GM18517 (cell line): Measurements from ENCODE around the gene TIMM23.
A peak's percentile ranks its signal among the peaks of the same experiment; 100 is the strongest.
"Not testable (repeated sequence)": the region's sequence is repeated elsewhere in the genome, so short reads cannot be mapped to it uniquely, and the experiment has no call there.

Source experiments
- ATAC-seq: cut with Tn5 transposase; IDR thresholded peaks from one replicate; pipeline ENCODE4 v1.9.1; 2021; ENCODE audit warnings: mild to moderate bottlenecking, moderate library complexity; ENCODE audit not compliant: unreplicated experiment

The TIMM23 gene

GRCh38 chr10:46020344-46020657 lies 48.0 kb downstream of the TIMM23 start:
- no peak for ATAC-seq

GRCh38 chr10:46022978-46023702 lies 50.9 kb downstream of the TIMM23 start:
- ATAC-seq: peak; percentile 82

DNA sequence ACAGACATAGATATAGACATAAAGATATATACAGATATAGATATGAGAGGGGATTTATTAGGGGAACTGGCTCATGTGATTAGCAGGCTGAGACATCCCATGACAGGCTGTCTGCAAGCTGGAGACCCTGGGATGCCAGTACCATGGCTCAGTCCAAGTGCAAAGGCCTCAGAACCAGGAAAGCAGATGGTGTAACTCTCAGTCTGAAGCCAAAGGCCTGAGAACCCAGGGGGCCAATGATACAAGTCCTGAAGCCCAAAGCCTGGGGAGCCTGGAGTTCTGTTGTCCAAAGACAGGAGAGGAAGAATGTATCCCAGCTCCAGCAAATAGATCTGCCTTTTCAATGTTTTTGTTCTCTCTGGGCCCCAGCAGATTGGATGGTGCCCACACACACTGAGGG lies 52.7 kb downstream of the TIMM23 start:
- no peak for ATAC-seq

DNA sequence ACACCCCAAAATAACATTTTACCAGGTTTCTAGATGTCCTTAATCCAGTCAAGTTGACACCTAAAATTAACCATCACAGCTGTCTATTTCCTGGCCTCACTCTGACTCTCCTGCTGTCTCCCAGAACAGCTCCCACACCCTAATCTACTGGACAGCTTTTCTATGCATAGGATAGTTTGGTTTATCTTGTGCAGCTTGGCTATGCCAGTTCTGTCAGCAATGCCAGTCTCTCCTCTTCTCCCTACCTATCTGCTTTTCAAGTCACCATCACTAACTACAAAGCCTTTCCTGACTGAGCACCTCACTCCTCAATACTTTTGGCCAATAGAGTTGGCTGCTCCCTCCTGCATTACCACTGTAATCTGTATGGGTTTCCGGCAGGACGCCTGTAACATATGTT lies 53.1 kb downstream of the TIMM23 start:
- no peak for ATAC-seq

GRCh38 chr10:46026106-46026505 lies 53.8 kb downstream of the TIMM23 start:
- no peak for ATAC-seq

DNA sequence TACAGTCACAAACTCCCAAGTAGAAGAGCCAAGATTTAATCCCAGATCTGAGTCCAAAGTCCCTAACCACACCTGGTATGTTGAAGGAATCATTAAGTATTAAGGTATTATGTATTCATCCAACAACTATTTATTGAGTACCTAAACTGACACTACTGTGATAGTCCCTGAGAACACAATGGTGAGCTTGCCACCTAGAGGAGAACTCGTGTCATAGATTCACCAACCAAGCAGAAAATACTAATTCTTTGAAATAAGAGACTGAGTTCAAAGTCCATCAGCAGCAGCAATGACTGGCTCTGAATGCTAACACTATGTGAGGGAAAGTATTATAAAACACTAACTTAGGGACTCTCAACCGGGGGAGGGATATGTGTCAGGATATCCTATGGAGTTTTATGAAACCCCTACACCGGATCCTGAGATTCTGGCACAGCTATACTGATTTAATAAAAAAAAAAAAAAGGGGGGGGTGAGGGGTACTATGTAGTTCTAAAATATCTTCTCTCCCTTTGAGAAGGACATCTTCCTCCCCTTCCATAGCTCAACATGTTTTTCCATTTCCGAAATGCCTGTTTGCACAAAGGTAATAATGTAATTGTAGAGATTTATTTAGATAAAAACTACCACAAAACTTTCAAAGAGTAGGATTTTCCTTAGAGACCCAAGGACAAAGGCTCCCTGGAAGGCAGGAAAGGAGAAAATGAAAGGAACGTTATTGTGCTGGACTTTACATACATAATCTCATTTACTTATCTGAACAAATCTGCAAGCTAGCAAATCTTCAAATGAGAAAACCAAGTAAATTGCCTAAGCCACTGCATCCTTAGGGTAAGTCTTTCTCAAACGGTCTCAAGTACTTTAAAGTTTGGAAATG lies 56.5 kb downstream of the TIMM23 start:
- peak; percentile 60 for ATAC-seq

DNA sequence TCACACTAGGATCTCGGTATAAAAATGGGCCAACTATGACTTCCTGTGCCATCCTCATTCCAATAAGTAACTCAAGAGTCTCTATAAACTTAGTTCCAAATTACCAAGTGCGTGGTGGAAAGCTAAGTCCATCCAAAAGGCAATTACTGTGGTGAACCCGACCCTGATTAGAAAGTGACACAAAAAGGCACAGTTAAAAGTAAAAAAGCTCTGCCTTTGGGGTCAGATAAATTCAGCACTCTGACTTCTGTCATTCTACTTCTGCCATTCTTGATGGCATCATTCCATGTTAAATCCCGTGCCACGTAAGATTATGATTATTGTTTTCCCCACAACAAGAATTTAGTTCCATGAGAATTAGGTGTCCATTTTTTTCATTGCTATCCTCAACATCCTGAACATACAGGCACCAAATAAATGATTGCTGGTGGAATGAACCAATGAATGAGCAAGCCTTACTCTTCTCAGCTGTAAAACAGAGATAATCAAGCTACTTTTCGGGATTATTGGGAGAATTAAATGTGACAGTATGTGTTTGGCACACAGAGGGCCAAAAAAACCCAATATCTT lies 57.3 kb downstream of the TIMM23 start:
- ATAC-seq: no peak

DNA sequence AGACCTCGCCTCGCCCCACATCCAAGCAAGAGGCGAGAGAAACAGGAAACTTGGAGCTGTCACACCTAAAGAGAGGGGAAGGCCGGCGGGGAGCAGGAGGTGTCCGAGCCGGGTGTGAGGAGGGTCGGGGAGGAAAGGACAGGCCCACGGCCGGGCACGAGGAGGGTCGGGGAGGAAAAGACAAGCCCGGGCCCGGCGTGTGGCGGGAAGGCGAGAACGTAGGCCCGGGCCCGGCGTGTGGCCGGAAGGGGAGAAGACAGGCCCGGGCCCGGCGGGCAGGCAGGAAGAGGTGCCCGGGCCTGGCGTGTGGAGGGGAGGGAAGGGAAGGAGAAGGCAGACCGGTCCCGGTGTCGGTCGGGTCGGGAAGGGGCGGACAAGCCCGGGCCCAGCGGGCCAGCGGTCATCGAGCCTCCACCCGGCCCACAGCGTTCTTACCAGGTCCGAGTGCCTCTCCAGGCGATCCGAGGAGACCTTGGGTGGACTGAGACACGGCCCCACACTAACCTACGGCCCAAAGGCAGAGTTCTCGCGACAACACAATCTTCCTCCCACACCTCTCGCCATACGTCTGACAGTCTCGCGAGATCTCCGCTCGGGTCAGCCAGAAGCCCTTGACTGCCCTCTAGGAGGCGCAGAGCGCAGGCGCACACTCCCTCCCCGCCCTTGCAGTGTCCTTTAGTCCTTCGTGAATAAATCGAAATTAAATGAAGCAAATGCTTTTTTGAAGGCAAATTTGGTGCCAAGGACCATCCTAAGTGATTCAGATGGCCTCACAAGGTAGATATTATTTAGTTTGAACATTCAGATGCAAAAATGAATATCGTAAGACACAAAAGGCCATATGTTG lies 58.0 kb downstream of the TIMM23 start, which contains the start of gene NCOA4:
TSS of gene NCOA4 (minus strand) at position 533 of the 847 bp plus-strand sequence. CDS start 13,943 bp downstream, outside the sequence.
- peak; percentile 95 for ATAC-seq

DNA sequence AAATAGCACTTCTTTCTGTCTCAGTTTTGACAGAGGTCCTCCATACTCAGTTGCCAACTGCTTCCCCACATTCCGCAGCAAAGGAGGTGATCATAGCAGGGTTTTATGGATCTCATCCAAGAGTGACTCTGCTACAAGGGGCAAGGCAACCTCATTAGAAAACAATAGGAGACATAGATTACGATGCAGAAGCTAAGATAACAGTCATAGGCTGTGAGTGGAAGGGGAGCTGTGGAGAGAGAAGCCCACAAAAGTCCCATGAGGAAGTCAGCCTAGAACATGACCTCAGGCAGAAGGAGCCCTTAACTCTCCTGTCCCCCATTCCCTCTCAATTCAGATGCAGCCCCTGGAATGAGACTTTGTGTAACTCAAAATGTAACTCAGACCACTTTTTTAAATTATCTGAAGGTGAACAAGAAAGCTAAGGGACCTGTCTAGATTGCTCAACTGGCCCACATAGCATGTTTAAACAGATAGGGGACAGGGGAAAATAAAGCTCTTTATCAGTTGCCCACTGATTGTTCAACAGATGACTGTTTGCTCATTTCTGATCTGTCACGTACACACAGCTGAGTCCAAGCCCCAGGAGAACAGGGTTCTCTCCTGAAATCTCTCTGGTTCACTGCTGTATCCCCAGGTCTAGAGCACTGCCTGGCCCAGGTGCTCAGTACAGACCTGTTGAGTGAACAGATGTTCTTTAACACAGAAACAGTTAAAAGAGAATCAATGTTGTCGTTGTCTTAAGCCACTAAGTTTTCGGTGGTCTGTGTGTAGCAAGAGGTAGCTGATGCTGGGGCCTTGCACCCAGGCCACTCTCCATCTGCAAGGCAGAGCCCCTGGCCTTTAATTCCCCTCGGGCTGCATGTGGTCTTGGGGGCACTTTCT lies 59.6 kb downstream of the TIMM23 start:
- no peak for ATAC-seq

DNA sequence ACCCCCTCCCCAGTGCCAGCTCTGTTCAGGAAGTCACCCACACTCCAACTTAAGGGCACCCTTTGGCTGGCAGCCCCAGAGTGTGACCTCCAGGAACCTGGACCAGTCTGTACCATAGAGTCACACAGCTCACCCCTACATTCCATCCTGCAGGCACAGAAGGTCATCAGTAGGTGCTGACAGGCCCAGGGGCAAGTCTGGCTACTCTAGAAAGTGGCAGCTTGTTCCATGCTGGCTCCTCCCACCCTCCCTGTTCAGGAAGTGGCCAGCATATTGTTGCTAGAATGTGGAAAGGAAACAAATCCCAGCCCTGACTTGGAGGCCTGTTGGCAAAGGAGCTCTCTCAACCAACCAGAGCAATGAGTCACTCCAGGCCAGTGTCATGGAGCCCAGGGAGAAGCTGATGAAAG lies 61.3 kb downstream of the TIMM23 start:
- no peak for ATAC-seq

DNA sequence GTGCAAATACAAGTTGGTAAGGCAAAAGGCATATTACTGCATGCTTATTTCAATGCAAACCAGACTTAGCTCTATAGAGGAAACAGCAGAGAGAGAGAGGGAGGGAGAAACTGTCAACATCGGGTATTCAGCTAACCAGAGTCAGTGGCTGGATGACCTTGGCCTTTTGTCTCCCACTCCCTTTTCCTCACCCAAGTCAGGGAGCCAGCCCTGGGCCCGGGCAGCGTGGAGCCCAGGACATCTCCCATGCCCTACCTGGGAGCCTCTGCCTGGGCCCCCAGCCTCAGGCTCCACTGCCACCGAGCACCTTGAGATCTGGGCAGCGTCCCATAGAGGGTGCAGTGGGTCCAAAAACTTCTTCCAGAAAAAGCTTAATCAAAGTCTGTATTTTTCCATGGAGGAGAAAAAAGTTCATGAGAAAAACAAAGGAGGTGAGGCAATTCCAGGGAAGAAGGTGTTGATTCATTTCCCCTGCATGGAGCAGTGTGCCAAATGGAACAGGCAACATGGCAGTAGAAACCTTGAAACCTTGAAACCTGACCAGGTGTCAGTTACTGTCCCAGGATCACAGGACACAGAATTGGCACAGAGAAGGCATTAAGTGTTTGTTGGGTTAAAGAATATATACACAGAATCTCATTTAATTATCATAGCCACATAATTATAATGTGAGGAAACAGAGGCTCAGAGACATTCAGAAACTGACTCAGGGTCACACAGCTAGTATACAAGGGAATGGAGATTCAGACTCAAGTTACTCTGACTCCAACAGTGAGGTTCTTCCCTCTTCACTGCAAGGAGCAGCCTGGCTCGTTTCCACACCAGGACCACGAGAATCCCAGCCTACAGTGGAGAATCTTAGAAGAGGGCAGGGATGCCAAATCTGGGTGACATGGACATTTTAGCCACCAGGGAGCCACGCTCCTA lies 63.9 kb downstream of the TIMM23 start:
- ATAC-seq: no peak

DNA sequence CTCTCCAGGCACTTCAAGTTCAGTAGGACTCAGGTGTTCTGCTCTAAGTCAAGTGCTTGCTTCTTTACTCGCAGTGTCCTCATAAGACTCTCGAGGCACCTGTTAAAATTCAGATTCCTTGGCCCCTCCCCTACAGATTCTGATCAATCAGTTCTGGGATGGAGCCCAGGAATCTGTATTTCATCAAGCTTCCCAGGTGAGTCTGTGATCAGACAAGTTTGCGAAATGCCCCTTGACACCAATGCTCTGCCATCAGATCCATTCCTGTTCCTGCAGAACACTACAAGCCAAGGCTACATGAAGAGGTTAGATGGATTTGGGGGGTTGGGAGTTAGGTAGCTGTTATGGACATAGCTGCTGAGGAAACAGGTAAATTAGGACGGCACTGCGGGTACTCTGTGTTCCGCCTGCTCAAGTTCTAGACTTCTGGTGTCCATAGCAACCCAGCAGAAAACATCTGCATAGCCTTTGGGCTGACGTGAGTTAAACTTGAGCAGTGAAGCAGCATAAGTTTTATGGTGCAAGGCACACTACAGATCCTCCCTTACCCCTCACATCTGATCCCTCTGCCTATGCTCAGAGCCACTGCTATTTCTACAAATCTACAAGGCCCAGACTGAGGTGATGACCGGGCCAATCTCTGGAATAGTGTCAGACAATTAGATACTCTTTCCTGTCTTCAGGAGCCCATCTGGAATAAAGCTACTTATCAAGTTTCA lies 65.0 kb downstream of the TIMM23 start:
- ATAC-seq: no peak

- ATAC-seq: no peak
Measured at GRCh38 chr10:46040004-46040403, 67.7 kb downstream of the TIMM23 start.

DNA sequence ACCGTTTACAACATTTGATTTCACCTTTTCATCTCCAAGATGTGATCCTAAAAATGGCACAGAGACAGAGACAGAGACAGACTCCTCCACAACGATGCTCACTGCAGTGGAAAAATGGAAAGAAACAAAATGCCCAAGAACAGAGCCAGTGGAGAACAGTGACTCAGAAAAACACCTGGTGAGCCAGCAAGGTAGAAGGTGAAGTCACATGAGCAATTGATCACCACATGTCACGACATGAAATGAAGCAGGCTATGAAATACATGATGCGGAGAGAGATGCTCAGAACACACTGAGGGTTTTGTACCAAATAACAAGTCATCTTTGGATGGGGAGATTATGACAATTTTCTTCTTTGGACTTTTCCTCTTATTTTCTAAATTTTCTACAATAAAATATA lies 70.2 kb downstream of the TIMM23 start:
- no peak for ATAC-seq

- ATAC-seq: no peak
Measured at GRCh38 chr10:46046261-46046660, 74.0 kb downstream of the TIMM23 start, which contains the start of gene MSMB. Gene MSMB (minus strand): TSS chr10:46046269. CDS start chr10:46046237, 32 bp downstream.

DNA sequence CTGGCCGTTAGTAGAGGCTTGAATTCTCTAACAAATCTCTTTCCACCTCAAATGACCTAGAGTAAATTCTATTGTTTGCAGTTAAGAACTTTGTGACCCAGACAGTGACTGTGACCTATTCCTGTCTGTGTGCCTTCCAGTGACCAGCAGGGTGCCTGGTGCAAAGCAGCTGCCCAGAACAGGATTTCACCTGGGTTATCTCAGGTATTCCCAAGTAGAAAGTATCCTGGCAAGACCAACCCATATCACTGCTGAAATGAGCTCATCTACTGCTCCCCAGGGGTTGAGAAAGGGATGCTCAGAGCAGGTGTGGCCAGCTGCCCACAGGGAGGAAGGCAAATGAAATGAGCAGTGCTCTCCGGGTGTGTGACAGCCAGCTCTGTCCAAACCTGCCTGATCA lies 75.9 kb downstream of the TIMM23 start:
- no peak for ATAC-seq

- not testable (repeated sequence) for ATAC-seq
Measured at GRCh38 chr10:46049497-46049831, 77.2 kb downstream of the TIMM23 start.

GRCh38 chr10:46050941-46051623 lies 78.8 kb downstream of the TIMM23 start:
- ATAC-seq: no peak
